Retinal pigment epithelial cell (primary cell): Measurements from ENCODE around the gene ZNF503.
A peak's percentile ranks its signal among the peaks of the same experiment; 100 is the strongest.

Experiments used
- DNase-seq: peaks from one replicate; pipeline ENCODE4 v3.0.0-alpha.2; 2010; ENCODE audit warnings: low read depth
- H3K4me3 ChIP-seq: 2 replicates; pipeline ENCODE4 v1.5.1; 2011; ENCODE audit warnings: mild to moderate bottlenecking, low read length, control low read depth, moderate library complexity
- TF ChIP-seq, protein P1 (sequence below): conservative IDR thresholded peaks from 2 replicates; pipeline ENCODE4 v1.5.1; 2011; ENCODE audit warnings: low read depth, low read length, control low read depth, inconsistent platforms

ZNF503 gene

DNA sequence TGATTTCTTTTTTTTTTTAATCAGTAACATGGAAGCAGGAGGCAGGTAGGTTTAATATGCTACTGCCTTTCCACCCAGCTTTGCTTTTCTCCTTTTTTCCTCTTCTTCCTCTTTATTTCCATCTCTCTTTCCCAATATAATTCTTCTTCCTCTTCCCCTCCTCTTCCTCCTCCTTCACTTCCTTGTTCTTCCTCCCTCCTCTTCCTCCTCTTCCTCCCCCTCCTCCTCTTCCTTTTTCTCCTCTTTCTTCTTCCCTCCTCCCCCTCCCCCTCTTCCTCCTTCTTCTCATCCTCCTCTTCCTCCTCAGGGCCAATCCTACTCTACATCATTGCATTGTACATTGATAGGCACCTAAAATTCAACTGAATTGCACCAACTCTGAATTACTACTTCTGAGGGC is 11.4 kb downstream of the ZNF503 start:
- no peak overlapping the region for H3K4me3 ChIP-seq
- no peak for DNase-seq
- TF ChIP-seq, protein P1, sequence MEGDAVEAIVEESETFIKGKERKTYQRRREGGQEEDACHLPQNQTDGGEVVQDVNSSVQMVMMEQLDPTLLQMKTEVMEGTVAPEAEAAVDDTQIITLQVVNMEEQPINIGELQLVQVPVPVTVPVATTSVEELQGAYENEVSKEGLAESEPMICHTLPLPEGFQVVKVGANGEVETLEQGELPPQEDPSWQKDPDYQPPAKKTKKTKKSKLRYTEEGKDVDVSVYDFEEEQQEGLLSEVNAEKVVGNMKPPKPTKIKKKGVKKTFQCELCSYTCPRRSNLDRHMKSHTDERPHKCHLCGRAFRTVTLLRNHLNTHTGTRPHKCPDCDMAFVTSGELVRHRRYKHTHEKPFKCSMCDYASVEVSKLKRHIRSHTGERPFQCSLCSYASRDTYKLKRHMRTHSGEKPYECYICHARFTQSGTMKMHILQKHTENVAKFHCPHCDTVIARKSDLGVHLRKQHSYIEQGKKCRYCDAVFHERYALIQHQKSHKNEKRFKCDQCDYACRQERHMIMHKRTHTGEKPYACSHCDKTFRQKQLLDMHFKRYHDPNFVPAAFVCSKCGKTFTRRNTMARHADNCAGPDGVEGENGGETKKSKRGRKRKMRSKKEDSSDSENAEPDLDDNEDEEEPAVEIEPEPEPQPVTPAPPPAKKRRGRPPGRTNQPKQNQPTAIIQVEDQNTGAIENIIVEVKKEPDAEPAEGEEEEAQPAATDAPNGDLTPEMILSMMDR = no peak

- no peak overlapping the region for H3K4me3 ChIP-seq
- TF ChIP-seq, protein P1 = no peak
- DNase-seq = no peak
Observed at GRCh38 chr10:75388082-75388481, 13.5 kb downstream of the ZNF503 start.

GRCh38 chr10:75386128-75386527 is 15.4 kb downstream of the ZNF503 start:
- no peak for DNase-seq
- TF ChIP-seq, protein P1 = no peak
- no peak overlapping the region for H3K4me3 ChIP-seq

GRCh38 chr10:75379817-75380216 is 21.7 kb downstream of the ZNF503 start:
- DNase-seq = no peak
- H3K4me3 ChIP-seq = no peak overlapping the region
- TF ChIP-seq, protein P1 = no peak

GRCh38 chr10:75379212-75379724 is 22.3 kb downstream of the ZNF503 start:
- peak; percentile 83 for DNase-seq
- no peak overlapping the region for H3K4me3 ChIP-seq
- TF ChIP-seq, protein P1 = no peak

DNA sequence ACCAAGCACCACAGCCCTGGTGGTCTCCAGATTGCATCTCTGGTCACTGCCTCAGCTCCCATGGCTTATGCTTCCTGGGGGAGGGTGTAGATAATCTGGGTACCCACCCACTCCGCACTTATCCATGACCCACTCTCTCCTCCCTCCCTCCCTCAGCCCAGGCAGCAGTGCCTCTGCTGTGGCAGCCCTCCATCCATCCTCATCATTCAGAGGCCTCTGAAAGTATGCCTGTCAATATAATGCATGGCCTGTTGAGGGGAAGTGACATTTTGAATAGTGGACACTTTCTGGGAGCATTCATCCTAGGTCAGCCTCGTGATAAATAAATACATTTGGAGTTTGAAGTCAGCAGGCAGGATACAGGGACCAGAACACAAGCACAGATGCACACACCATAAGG is 23.2 kb downstream of the ZNF503 start:
- H3K4me3 ChIP-seq = no peak overlapping the region
- DNase-seq = no peak
- TF ChIP-seq, protein P1 = no peak

DNA sequence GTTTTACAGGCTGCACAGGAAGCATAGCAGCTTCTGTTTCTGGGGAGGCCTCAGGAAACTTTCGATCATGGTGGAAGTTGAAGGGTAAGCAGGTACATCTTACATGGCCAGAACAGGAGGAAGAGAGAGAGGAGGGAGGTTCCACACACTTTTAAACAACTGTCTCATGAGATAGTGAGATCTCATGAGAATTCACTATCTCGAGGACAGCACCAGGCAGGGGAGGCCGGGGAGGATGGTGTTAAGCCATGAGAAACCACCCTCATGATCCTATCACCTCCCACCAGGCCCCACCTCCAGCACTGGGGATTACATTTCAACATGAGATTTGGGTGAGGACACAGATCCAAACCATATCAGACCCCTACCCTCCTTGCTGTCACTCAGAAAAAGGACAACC is 23.7 kb downstream of the ZNF503 start:
- H3K4me3 ChIP-seq = no peak overlapping the region
- TF ChIP-seq, protein P1 = no peak
- no peak for DNase-seq
